Pancreas (tissue), 10 donors: ENCODE results near the gene WNT16. TPM values are rescaled to one million over a fixed set of nuclear protein-coding genes. Genes with fewer than 3 reads are reported as not detected.

Source experiments
- ATAC-seq, 4 donors: fragments of 200-7000 bp; cut with Tn5 transposase; one replicate each; pipeline versions ENCODE4 v1.8.0 to v1.9.1; 2020; ENCODE audit warnings: mild to moderate bottlenecking in 4 of 4, moderate library complexity in 4 of 4
- DNase-seq, 6 donors: peaks; one replicate each; pipeline ENCODE4 v3.0.0-alpha.2; 2020
- FAIRE-seq: peaks from 2 replicates; lab custom pipeline; 2012; peaks lifted over from hg19 to GRCh38; lab: Jason Lieb, UNC
- H3K27ac ChIP-seq, 4 donors: fragments of 200-600 bp; sonication (generic); 1 replicate in 3 of 4; 2 replicates in 1 of 4; pipeline versions ENCODE4 v1.5.0 to v1.8.0; 2020
- H3K27me3 ChIP-seq, 4 donors: fragments of 200-600 bp; one replicate each; pipeline ENCODE4 v1.8.0; 2021
- H3K36me3 ChIP-seq, 3 donors: fragments of 200-600 bp; sonication (generic) in 1 of 3; one replicate each; pipeline versions ENCODE4 v1.5.0 to v1.8.0; 2020 to 2021
- H3K4me1 ChIP-seq, 3 donors: fragments of 200-600 bp; one replicate each; pipeline ENCODE4 v1.8.0; 2021
- H3K4me3 ChIP-seq, 4 donors: fragments of 200-600 bp; sonication (generic) in 2 of 4; one replicate each; pipeline versions ENCODE4 v1.5.0 to v1.8.0; 2020 to 2021
- H3K9me3 ChIP-seq, 4 donors: fragments of 200-600 bp; one replicate each; pipeline ENCODE4 v1.8.0; 2021
- CTCF ChIP-seq, 4 donors: fragments of 200-600 bp; sonication (generic) in 3 of 4; IDR thresholded peaks; one replicate each; pipeline versions ENCODE4 v1.5.0 to v1.8.0; 2021; ENCODE audit warnings: antibody characterized with exemption in 4 of 4
- WGBS, 2 donors: extraction: QIAGEN DNeasy Blood & Tissue Kit; methylation state at CpG; one replicate each; pipeline ENCODE4 v1.1.7; 2013; 5-methylcytosine and 5-hydroxymethylcytosine counted together
- intact Hi-C, 3 donors: fragments of 100-400 bp; cut with DNase I; formaldehyde crosslinking; loops; one replicate each; pipeline versions ENCODE4 v1.11.1 to v1.14.2; 2022
- polyA plus RNA-seq, 2 donors: library from polyadenylated mRNA; stranded (reverse); fragments of 200-250 nt; gene quantifications; one replicate each; pipeline ENCODE4 v1.2.3, GENCODE V29; 2013
- total RNA-seq, 6 donors: library from RNA; stranded (reverse); fragmentation: NEBNext Ultra II Directional in 4 of 6; extraction: Animal tissue kit (Norgen Biotek cat#: 25700) in 4 of 6; gene quantifications; one replicate each; pipeline versions ENCODE4 v1.2.1 to v1.2.4, GENCODE V29; 2021 to 2023
- donor health status: healthy with polysubstance abuse.
- donor health status: DM: no; HTN: no; CAD: no; lungs with moderate emphysema.
- donor health status: DM: no; HTN: no; CAD: no.
- donor health status: control.
- donor health status: control.
- donor health status: Bipolar disorder and iron deficiency.
- donor health status: DM: yes; HTN: yes; CAD: no.
- donor health status: DM: no; HTN: no; CAD: no.
- donor health status: DM: no; HTN: no; CAD: no.
- donor health status: DM: yes; HTN: yes; CAD: no.

Gene WNT16
- total and polyA plus RNA-seq, 8 donors, result 0.05 to 0.06 TPM; not detected in 6

- no peak for TF ChIP-seq CTCF (IDR thresholded peaks at IDR 0.05)
- Histone ChIP-seq H3K36me3 (peaks cover 0 to 17% (median 0%) of the 10 kb centered on the region in 3 donors), H3K27me3 (no peaks in the 10 kb centered on the region), H3K4me3 (no peak overlapping the region), H3K9me3 (no peaks in the 10 kb centered on the region), H3K4me1 (no peaks in the 10 kb centered on the region), H3K27ac (no peak overlapping the region)
- DNase-seq (no peak), ATAC-seq (no peak), FAIRE-seq (no peak)
- intact Hi-C loops, result no loop called here
These were observed 22.9 kb downstream of the WNT16 start for GRCh38 chr7:121351682-121352081.

GRCh38 chr7:121352323-121352722 lies 23.5 kb downstream of the WNT16 start:
- intact Hi-C loops, result no loop called here
- DNase-seq (no peak), FAIRE-seq (no peak), ATAC-seq (no peak)
- H3K9me3 ChIP-seq, result no peaks in the 10 kb centered on the region
- no peaks in the 10 kb centered on the region for H3K27me3 ChIP-seq
- H3K4me3 ChIP-seq, result no peak overlapping the region
- no peak for TF ChIP-seq CTCF (IDR thresholded peaks at IDR 0.05)
- no peaks in the 10 kb centered on the region for H3K4me1 ChIP-seq
- no peak overlapping the region for H3K27ac ChIP-seq
- H3K36me3 ChIP-seq, result peaks cover 0 to 17% (median 0%) of the 10 kb centered on the region in 3 donors
- WGBS, 2 donors, result 78 to 88% methylated on average over 3 of the region's 3 CpGs

- H3K4me3 ChIP-seq, result no peak overlapping the region
- 49 to 57% methylated on average over 2 of the region's 2 CpGs for WGBS, 2 donors
- no peak for FAIRE-seq
- H3K4me1 ChIP-seq, result no peaks in the 10 kb centered on the region
- no peak for TF ChIP-seq CTCF (IDR thresholded peaks at IDR 0.05)
- H3K36me3 ChIP-seq, result peaks cover 0 to 15% (median 8%) of the 10 kb centered on the region in 3 donors
- no peak for DNase-seq
- no peaks in the 10 kb centered on the region for H3K27me3 ChIP-seq
- no peaks in the 10 kb centered on the region for H3K9me3 ChIP-seq
- intact Hi-C loops, result no loop called here
- no peak overlapping the region for H3K27ac ChIP-seq
- ATAC-seq, result no peak
These were observed 26.8 kb downstream of the WNT16 start for GRCh38 chr7:121355574-121355973.

GRCh38 chr7:121360564-121360963 lies 31.8 kb downstream of the WNT16 start:
- H3K27ac ChIP-seq, result no peak overlapping the region
- 75 to 80% methylated on average over 5 of the region's 5 CpGs for WGBS, 2 donors
- H3K36me3 ChIP-seq, result peaks cover 0 to 13% (median 11%) of the 10 kb centered on the region in 3 donors
- no peak for DNase-seq
- no peak for ATAC-seq
- no peaks in the 10 kb centered on the region for H3K27me3 ChIP-seq
- H3K4me3 ChIP-seq, result no peak overlapping the region
- FAIRE-seq, result no peak
- H3K9me3 ChIP-seq, result no peaks in the 10 kb centered on the region
- TF ChIP-seq CTCF (IDR thresholded peaks at IDR 0.05), result no peak
- intact Hi-C loops, result loop anchor here in 2 of 3 donors (10.0 kb wide), 2 partner anchors 184 to 634 kb away; no protein-coding TSS in a partner anchor
- H3K4me1 ChIP-seq, result no peaks in the 10 kb centered on the region

- FAIRE-seq (peak; percentile 94), DNase-seq (peak in 1 of 6 donors; percentile 30), ATAC-seq (peak; percentile 53 to 76 (median 74))
- H3K27me3 ChIP-seq, result no peaks in the 10 kb centered on the region
- TF ChIP-seq CTCF (IDR thresholded peaks at IDR 0.05), result peak; percentile 45 to 54 (median 50)
- intact Hi-C loops, result loop anchor here in 2 of 3 donors (5.0 to 10.0 kb wide), 3 partner anchors 178 to 628 kb away; no protein-coding TSS in a partner anchor
- 16 to 18% methylated on average over 2 of the region's 2 CpGs for WGBS, 2 donors
- H3K4me3 ChIP-seq, result no peak overlapping the region
- no peaks in the 10 kb centered on the region for H3K9me3 ChIP-seq
- peaks cover 0 to 13% (median 0%) of the 10 kb centered on the region in 3 donors for H3K36me3 ChIP-seq
- H3K4me1 ChIP-seq, result peaks cover 0 to 4% (median 0%) of the 10 kb centered on the region in 3 donors
- no peak overlapping the region for H3K27ac ChIP-seq
These were observed 38.1 kb downstream of the WNT16 start for GRCh38 chr7:121366852-121367431.
